T-cell (primary cell): ENCODE measurements around the gene SLC12A6. TPM values are rescaled to one million over a fixed set of nuclear protein-coding genes. Genes with fewer than 3 reads are reported as not detected.
A peak's percentile ranks its signal among the peaks of the same experiment; 100 is the strongest.
"Not testable (repeated sequence)": the region's sequence is repeated elsewhere in the genome, so short reads cannot be mapped to it uniquely, and the experiment has no call there.

Experiments used
- ATAC-seq, 4 experiments: fragments of 200-7000 bp in 3 of 4; fragments of 150-1000 bp in 1 of 4; cut with Tn5 transposase; replicated peaks in 1 of 4; 1 replicate in 3 of 4; 2 replicates in 1 of 4; pipeline ENCODE4 v1.10.0; 2021; ENCODE audit warnings: moderate library complexity in 3 of 4, mild to moderate bottlenecking in 2 of 4, moderate number of reproducible peaks in 1 of 4
- CTCF ChIA-PET, 2 donors: fragments of 300-600 bp; sonication (Branson Sonifier 250); formaldehyde crosslinking; loops; one replicate each; lab custom pipeline; 2022; ENCODE audit warnings: antibody characterized with exemption in 2 of 2; lab: Charles Lee
- POLR2A ChIA-PET, 2 donors: fragments of 300-600 bp; sonication (Branson Sonifier 250); formaldehyde crosslinking; loops; one replicate each; lab custom pipeline; 2022; ENCODE audit warnings: antibody characterized with exemption in 2 of 2; lab: Charles Lee
- DNase-seq, 35 experiments: peaks; one replicate each; pipeline versions ENCODE4 v3.0.0 to v3.0.0-alpha.2; 2013 to 2023
- H3K27ac ChIP-seq: one replicate; pipeline ENCODE4 v1.5.1; 2013; ENCODE audit warnings: low read length
- H3K27me3 ChIP-seq, 2 experiments: replicated peaks in 1 of 2; 1 replicate in 1 of 2; 2 replicates in 1 of 2; pipeline versions ENCODE4 v1.6.1 to v1.7.0; 2013; ENCODE audit warnings: low read length in 1 of 2, mixed read lengths in 1 of 2; ENCODE audit not compliant: control insufficient read depth in 2 of 2, insufficient read depth in 2 of 2; ENCODE audit errors: extremely low read depth in 1 of 2
- H3K36me3 ChIP-seq, 2 donors: 1 replicate in 1 of 2; 2 replicates in 1 of 2; pipeline versions ENCODE4 v1.6.1 to v1.7.0; 2013; ENCODE audit warnings: low read length in 1 of 2; ENCODE audit not compliant: control insufficient read depth in 2 of 2, insufficient read depth in 1 of 2; ENCODE audit errors: extremely low read depth in 1 of 2
- H3K4me1 ChIP-seq, 2 experiments: 1 replicate in 1 of 2; 2 replicates in 1 of 2; pipeline versions ENCODE4 v1.6.1 to v1.7.0; 2013; ENCODE audit warnings: low read length in 2 of 2, mixed read lengths in 1 of 2; ENCODE audit not compliant: insufficient read depth in 2 of 2, control insufficient read depth in 1 of 2; ENCODE audit errors: extremely low read depth in 1 of 2
- H3K4me3 ChIP-seq, 2 donors: 1 replicate in 1 of 2; 2 replicates in 1 of 2; pipeline versions ENCODE4 v1.5.1 to v1.7.0; 2013; ENCODE audit warnings: mild to moderate bottlenecking in 2 of 2, low read length in 1 of 2, moderate library complexity in 1 of 2; ENCODE audit not compliant: control insufficient read depth in 1 of 2; ENCODE audit errors: extremely low read depth in 1 of 2
- H3K9me3 ChIP-seq: 2 replicates; pipeline ENCODE4 v1.7.0; 2013
- H3K27ac Mint-ChIP-seq, 2 donors: one replicate each; pipeline ENCODE4 v1.8.0; 2020 to 2021; ENCODE audit warnings: mild to moderate bottlenecking in 2 of 2, mixed read lengths in 2 of 2
- H3K27me3 Mint-ChIP-seq, 2 donors: one replicate each; pipeline ENCODE4 v1.8.0; 2021 to 2022; ENCODE audit warnings: mixed read lengths in 2 of 2
- H3K36me3 Mint-ChIP-seq: one replicate; pipeline ENCODE4 v1.8.0; 2021; ENCODE audit warnings: mixed read lengths
- H3K4me1 Mint-ChIP-seq, 3 donors: one replicate each; pipeline ENCODE4 v1.8.0; 2020 to 2022; ENCODE audit warnings: mixed read lengths in 3 of 3, mild to moderate bottlenecking in 1 of 3
- H3K4me3 Mint-ChIP-seq, 3 donors: one replicate each; pipeline ENCODE4 v1.8.0; 2020 to 2022; ENCODE audit warnings: mild to moderate bottlenecking in 3 of 3, mixed read lengths in 3 of 3, moderate library complexity in 3 of 3
- H3K9me3 Mint-ChIP-seq, 3 donors: one replicate each; pipeline ENCODE4 v1.8.0; 2020 to 2022; ENCODE audit warnings: mixed read lengths in 3 of 3
- WGBS: methylation state at CpG from one replicate; pipeline ENCODE4 v1.1.5; 2013; ENCODE audit warnings: missing lambda C conversion rate; ENCODE audit not compliant: insufficient coverage; 5-methylcytosine and 5-hydroxymethylcytosine counted together
- total RNA-seq, 35 experiments: library from RNA in 6 of 35; stranded (reverse) in 6 of 35; fragments of 120-200 nt in 1 of 35; gene quantifications; one replicate each; pipeline versions ENCODE4 v1.2.1 to v1.2.4 and lab custom pipeline; 2013 to 2026

Gene SLC12A6
- total RNA-seq, 5 donors from 2014 or later (not counting 1 experiment from before 2014, with no cell fraction given) = 71.2 to 103 (median 77.8) TPM

DNA sequence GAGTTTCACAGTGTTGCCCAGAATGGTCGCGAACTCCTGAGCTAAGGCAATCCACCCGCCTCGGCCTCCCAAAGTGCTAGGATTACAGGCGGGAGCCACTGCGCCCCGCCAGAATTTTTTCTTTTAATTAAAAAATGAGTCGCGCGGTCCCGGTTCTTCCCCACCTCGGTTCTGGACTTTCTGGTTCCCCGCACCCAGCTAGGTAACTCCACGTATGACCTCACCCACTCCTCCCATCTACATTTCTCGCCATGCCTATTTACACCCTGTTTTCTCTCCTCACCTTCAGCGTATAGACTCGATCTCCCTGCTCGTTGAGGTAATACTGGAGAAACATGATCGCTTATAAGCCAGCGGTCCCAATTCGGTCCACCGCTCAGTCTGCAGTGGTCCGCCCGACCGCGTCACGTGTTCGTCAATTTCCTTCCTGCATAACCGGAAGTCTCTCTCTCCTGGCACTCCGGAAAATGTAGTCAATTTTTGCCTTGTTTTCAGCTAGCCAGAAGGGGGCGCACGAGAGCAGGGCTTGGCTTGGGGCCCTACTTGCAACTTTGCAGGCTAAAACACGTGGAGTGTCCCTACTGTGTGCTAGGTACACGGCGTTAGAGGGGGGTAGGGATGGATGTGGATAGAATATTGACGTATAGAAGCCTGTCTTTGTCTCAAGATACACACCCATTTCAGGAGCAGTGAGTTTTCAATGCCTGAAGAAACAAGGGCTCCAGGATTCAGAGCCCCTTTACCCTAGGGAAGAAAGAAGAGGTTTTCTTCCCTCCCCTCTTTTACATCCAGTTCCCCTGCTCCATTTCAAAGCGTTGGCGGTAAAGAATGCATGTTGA lies 5.4 kb upstream of the SLC12A6 start, which contains the start of the genes NOP10 and NUTM1:
TSS of gene NOP10 (minus strand) at position 400 of the 839 bp plus-strand sequence. CDS start at position 337, 63 bp downstream.
TSS of gene NUTM1 (plus strand) at position 579 of the 839 bp plus-strand sequence. CDS start 382 bp downstream, outside the sequence.
- Mint-ChIP-seq H3K27ac (peak within 1 kb of the TSS; percentile 68 to 76), H3K36me3 (peaks cover 15% of the 10 kb centered on the region), H3K9me3 (no peaks in the 10 kb centered on the region), H3K4me3 (no peak within 1 kb of the TSS), H3K27me3 (no peaks in the 10 kb centered on the region), H3K4me1 (peaks cover 11 to 29% (median 28%) of the 10 kb centered on the region in 3 donors)
- DNase-seq (peak; percentile 78 to 96 (median 88)), ATAC-seq (peak; percentile 85 to 89 (median 86))
- Histone ChIP-seq H3K36me3 (peaks cover 0 to 18% of the 10 kb centered on the region in 2 donors), H3K4me1 (peaks cover 14 to 27% of the 10 kb centered on the region in 2 experiments), H3K27me3 (no peaks in the 10 kb centered on the region), H3K4me3 (peak within 1 kb of the TSS; percentile 69 to 92), H3K27ac (peak within 1 kb of the TSS; percentile 64), H3K9me3 (no peaks in the 10 kb centered on the region)
- ChIA-PET POLR2A (interaction anchor here (0.7 to 1.5 kb wide), 5 partner anchors 14 to 241 kb away, joined by 4 to 16 read pairs (median 8); partner anchors contain the start of genes EMC7 (in 1 of the 2), LPCAT4 (in 1 of the 2) and PGBD4 (in 1 of the 2)), CTCF (interaction anchor here (0.7 to 2.9 kb wide), 10 partner anchors 10 to 102 kb away, joined by 3 to 24 read pairs (median 4); partner anchors contain the start of gene LPCAT4 (in 1 of the 2))
- WGBS = under 1% methylated on average over 32 of the region's 38 CpGs

DNA sequence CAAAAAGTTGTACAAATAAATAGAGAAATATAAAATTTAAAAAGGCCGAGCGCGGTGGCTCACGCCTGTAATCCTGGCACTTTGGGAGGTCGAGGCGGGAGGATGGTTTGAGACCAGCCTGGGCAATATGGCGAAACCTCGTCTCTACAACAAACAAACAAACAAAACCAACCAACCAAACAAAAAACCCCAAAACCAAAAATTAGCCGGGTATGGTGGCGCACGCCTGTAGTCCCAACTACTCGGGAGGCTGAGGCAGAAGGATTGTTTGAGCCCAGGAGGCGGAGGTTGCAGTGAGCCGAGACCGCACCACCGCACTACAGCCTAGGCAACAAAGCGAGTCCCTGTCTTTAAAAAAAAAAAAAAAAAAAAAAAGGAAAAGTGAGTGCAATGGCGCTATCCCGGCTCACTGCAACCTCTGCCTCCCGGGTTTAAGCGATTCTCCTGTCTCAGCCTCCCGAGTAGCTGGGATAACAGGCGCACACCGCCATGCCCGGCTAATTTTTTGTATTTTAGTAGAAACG lies 4.7 kb upstream of the SLC12A6 start:
- peak in 1 of 35 experiments; percentile 33 for DNase-seq
- peaks cover 14 to 27% of the 10 kb centered on the region in 2 experiments for H3K4me1 ChIP-seq
- not testable (repeated sequence) for H3K4me3 Mint-ChIP-seq, H3K9me3 ChIP-seq, H3K9me3 Mint-ChIP-seq, ATAC-seq, H3K27me3 Mint-ChIP-seq, H3K27me3 ChIP-seq
- 9% methylated on average over 7 of the region's 26 CpGs for WGBS
- ChIA-PET CTCF (interaction anchor here (0.7 to 2.9 kb wide), 10 partner anchors 9 to 101 kb away, joined by 3 to 24 read pairs (median 4); partner anchors contain the start of gene LPCAT4 (in 1 of the 2)), POLR2A (interaction anchor here (0.7 to 1.5 kb wide), 5 partner anchors 13 to 240 kb away, joined by 4 to 16 read pairs (median 8); partner anchors contain the start of genes EMC7 (in 1 of the 2), LPCAT4 (in 1 of the 2) and PGBD4 (in 1 of the 2))
- Mint-ChIP-seq H3K4me1 (peaks cover 11 to 29% (median 28%) of the 10 kb centered on the region in 3 donors), H3K36me3 (peaks cover 15% of the 10 kb centered on the region), H3K27ac (peak overlapping the region; percentile 68 to 76)
- peaks cover 0 to 18% of the 10 kb centered on the region in 2 donors for H3K36me3 ChIP-seq
- peak overlapping the region; percentile 69 to 92 for H3K4me3 ChIP-seq
- peak overlapping the region; percentile 64 for H3K27ac ChIP-seq

DNA sequence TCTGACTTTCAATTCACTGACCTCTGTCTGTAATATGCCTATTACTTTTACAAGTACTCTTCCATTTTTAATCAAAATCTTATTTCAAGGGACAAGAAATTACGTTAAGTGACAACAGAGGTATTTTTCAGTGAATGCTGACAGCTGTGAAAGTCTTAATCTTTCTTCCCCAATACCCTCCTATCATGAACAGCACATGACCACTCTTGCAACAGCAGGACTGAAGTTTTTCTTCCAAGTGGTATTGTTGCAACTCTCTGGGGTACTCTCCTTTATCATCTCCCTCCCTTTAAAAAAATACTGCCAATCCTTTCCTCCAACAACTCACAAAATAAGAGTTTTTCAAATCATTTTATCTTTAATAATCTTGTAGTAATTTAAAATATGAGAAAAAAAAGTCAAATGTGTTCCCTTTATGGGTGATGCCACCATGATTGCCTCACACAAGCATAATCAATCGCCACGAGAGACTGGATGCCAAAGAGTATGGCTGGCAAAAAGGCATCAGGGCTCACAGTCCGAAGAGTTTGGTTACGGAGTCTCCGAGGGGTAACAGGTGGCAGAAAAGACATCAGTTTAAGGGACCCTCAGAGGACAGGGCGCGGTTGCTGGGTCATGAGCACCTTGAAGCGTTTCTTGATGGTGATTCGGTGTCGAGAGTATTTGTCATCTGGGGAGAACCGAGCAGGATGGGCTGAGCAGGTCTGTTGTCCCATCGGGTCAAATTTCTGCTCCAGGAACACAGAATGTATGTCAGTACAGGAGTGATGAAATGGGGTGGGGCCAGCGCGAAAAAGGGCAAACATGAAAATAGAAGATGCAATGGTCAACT lies 4.0 kb upstream of the SLC12A6 start:
- Histone ChIP-seq H3K27me3 (no peaks in the 10 kb centered on the region), H3K36me3 (peaks cover 0 to 18% of the 10 kb centered on the region in 2 donors), H3K27ac (no peak overlapping the region), H3K4me1 (peaks cover 14 to 34% of the 10 kb centered on the region in 2 experiments), H3K9me3 (no peaks in the 10 kb centered on the region), H3K4me3 (peak overlapping the region; percentile 69 to 92)
- WGBS = 91% methylated on average over 12 of the region's 15 CpGs
- Mint-ChIP-seq H3K9me3 (no peaks in the 10 kb centered on the region), H3K4me1 (peaks cover 17 to 34% (median 33%) of the 10 kb centered on the region in 3 donors), H3K27ac (peak overlapping the region; percentile 68 to 76), H3K27me3 (no peaks in the 10 kb centered on the region), H3K36me3 (peaks cover 15% of the 10 kb centered on the region), H3K4me3 (no peak overlapping the region)
- DNase-seq (no peak), ATAC-seq (no peak)
- ChIA-PET CTCF (interaction anchor here in 1 of 2 donors (1.6 kb wide), 1 partner anchor 14 kb away, joined by 5 read pairs; no protein-coding TSS in a partner anchor), POLR2A (no interaction called here)

DNA sequence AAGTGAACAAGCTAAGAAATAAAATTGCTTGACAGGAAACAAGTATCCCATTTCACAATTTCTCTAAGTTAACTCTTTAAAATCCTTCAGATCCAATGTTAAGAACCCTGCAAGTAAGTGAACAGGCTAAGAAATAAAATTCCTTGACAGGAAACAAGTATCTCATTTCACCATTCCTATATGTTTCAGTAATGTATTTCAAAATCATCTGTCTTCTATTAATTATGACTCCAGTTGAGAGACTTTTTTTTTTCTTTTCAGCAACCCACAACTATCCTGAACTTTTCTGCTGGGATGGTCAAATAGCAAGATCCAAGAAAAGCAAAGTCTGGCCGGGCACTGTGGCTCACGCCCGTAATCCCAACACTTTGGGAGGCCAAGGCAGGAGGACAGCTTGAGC lies 2.4 kb upstream of the SLC12A6 start:
- ChIA-PET POLR2A (interaction anchor here (0.7 to 1.1 kb wide), 2 partner anchors 11 to 27 kb away, joined by 4 to 5 read pairs; partner anchors contain the start of gene LPCAT4 (in 1 of the 2)), CTCF (no interaction called here)
- Mint-ChIP-seq H3K4me1 (peaks cover 34 to 50% (median 49%) of the 10 kb centered on the region in 3 donors), H3K4me3 (peak overlapping the region in 2 of 3 donors; percentile 9 to 28), H3K27me3 (no peaks in the 10 kb centered on the region), H3K27ac (peak overlapping the region; percentile 61 to 72), H3K36me3 (peaks cover 15% of the 10 kb centered on the region), H3K9me3 (no peaks in the 10 kb centered on the region)
- Histone ChIP-seq H3K36me3 (peaks cover 0 to 18% of the 10 kb centered on the region in 2 donors), H3K27me3 (no peaks in the 10 kb centered on the region), H3K9me3 (no peaks in the 10 kb centered on the region), H3K4me3 (no peak overlapping the region), H3K4me1 (peaks cover 25 to 43% of the 10 kb centered on the region in 2 experiments), H3K27ac (no peak overlapping the region)
- ATAC-seq (no peak), DNase-seq (no peak)
- no CpG with 5 or more reads among the region's 3 CpGs for WGBS

DNA sequence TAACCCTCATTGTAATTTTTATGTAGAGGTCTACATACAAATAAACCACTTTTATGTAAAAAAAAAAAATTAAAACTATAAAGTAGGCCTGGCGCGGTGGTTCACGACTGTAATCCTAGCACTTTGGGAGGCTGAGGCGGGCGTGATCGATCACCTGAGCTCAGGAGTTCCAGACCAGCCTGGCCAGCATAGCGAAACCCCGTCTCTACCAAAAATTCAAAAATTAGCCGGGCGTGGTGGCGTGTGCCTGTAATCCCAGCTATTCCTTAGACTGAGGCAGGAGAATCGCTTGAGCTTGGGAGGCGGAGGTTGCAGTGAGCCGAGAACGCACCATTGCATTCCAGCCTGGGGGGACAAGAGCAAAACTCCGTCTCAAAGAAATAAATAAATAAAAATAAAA lies 766 bp upstream of the SLC12A6 start:
- WGBS = 100% methylated on average over 1 of the region's 16 CpGs
- peaks cover 0 to 18% of the 10 kb centered on the region in 2 donors for H3K36me3 ChIP-seq
- Mint-ChIP-seq H3K27ac (no peak overlapping the region), H3K9me3 (no peaks in the 10 kb centered on the region), H3K4me1 (peaks cover 50 to 65% (median 61%) of the 10 kb centered on the region in 3 donors), H3K4me3 (peak overlapping the region; percentile 45 to 97 (median 72)), H3K36me3 (peaks cover 15% of the 10 kb centered on the region), H3K27me3 (no peaks in the 10 kb centered on the region)
- DNase-seq (no peak), ATAC-seq (no peak)
- no peaks in the 10 kb centered on the region for H3K9me3 ChIP-seq
- peak overlapping the region; percentile 74 to 99 for H3K4me3 ChIP-seq
- CTCF ChIA-PET = interaction anchor here in 1 of 2 donors (0.9 to 2.8 kb wide), 3 partner anchors 10 to 129 kb away, joined by 3 to 20 read pairs (median 5); partner anchors contain the start of genes KATNBL1 and LPCAT4
- no peaks in the 10 kb centered on the region for H3K27me3 ChIP-seq
- peaks cover 37 to 49% of the 10 kb centered on the region in 2 experiments for H3K4me1 ChIP-seq
- peak overlapping the region; percentile 52 for H3K27ac ChIP-seq
- POLR2A ChIA-PET = interaction anchor here in 1 of 2 donors (0.6 kb wide), 1 partner anchor 11 kb away, joined by 3 read pairs; no protein-coding TSS in a partner anchor
